CD4-positive, alpha-beta T cell treated with Interleukin-21 for 1 hour (primary cell): Measurements from ENCODE around the gene KRTAP10-5.
"Not testable (repeated sequence)": the region's sequence is repeated elsewhere in the genome, so short reads cannot be mapped to it uniquely, and the experiment has no call there.

Experiments used
- DNase-seq: peaks from one replicate; pipeline ENCODE4 v3.0.0-alpha.2; 2020

Gene KRTAP10-5

DNA sequence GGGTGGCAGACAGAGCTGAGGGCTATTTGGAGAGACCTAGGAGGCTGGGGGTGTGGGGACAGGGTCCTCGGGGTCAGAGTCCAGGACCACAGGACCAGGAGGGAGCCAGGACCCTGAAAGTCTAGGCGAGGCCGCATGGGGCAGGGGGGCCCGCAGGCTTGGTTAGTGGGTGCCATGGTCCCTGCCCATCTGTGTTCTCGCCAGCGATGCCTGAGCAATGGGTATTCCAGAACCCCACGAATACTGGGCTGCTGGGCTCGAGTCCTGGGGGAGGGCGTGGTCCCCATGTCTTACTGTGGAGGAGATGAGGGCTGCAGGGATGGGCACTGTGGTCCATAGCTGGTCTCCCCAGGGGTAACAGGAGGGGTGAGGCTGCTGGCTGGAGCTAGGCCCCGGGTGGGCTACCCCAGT is 9.9 kb upstream of the KRTAP10-5 start:
- DNase-seq, result no peak

DNA sequence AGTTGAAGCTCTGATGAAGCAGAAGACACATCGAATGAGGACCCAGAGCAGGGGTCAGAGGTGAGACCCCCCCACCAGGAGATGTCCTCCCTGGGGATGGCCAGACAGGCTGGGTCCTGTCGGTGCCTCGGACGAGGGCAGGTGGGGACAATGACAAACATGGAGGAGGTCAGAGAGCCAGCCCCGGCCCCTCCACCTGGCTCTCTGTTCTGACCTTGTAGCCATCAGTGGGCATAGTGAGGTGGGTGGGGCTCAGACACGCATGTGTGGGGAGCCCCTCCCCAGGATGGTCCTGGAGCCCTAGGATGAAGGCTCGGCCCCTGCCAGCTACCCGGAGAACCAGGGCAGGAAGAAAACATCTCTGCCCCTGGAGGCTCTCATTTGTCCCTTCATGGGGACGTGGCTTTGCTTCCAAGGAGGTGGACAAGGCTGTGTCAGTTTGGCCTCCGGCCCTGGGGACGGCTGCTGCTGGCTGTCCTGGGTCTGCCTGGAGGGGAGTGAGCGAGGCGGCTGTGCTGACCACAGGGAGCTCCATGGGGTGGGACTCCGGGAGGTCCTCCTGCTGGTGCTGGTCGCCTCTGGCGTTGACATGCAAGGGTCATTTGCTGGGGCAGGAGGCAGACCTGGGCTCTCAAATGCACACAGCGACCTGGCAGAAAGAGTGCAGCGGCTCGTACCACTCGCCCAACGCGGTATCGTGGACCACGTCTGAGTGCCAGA is 9.3 kb upstream of the KRTAP10-5 start:
- no peak for DNase-seq

DNA sequence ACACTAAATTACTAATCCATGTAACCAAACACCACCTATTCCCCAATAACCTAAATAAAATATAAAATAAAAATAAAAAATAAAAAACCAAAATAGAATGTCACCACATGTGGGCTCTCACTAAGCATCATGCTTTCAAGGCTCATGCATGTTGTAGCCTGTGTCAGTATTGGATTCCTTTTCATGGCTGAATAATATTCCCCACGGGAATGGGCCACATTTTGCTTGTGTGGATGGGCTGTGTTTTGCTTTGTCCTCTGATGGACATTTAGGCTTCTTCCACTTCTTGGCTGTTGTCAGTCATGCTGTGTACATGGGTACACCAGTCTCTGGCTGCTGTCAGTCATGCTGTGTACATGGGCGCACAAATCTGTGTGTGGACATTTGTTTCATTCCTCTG is 8.7 kb upstream of the KRTAP10-5 start:
- DNase-seq, result no peak

DNA sequence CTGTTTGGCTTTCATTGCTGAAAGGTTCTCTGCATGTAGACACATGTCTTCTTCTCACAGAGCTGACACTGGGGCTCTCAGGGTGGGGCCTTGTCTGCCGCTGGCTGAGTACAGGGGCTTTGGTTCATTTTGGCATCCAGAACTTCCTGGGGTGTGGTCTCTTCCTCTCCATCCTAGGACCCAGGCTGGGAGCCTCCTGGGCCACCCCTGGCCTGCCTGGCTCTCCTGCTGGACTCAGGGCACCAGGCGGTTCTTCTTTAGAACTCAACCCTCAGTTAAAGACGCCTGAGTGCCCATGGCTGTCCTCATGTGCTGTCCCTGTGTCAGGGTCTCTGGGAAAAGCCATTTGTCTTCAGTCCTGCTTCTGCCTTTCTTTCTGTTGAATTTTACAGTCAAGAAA is 5.5 kb upstream of the KRTAP10-5 start:
- DNase-seq, result no peak

DNA sequence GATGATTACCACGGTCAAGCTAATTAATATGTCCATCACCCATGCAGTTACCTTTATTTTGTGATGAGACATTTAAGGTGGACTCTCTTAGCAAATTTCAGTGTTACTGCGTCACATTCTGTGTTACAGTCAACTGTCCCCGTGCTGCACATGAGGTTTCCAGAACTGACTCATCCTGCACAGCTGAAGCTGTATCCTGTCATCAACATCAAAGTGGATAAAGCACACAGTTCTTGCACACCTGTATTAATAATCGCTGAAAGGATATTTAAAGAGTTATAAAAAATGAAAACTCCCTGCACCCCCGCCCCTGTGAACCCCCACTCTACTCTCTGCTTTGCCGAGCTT is 3.4 kb upstream of the KRTAP10-5 start:
- DNase-seq, result peak; percentile 24

- no peak for DNase-seq
Observed at GRCh38 chr21:44583089-44583799, 2.8 kb upstream of the KRTAP10-5 start.

- DNase-seq, result no peak
Observed at GRCh38 chr21:44582055-44582454, 1.7 kb upstream of the KRTAP10-5 start.

DNA sequence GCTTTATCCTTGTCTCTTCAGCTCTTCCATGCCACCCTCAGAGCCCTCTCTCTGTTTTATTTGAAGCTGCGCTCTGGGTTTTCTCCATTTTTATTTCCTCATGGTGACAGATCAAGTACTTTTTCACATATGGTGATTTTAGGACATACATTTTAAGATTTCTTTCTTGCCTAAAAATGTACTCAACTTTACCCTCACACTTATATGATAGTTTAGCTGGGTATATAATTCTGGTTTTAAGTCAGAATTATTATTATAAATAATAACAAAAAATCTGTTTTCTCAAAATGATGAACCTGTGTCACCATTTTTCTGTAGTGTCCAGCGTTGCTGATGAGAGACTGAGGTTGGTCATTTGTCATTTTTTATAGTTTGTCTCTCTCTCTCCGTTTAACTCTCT is 754 bp upstream of the KRTAP10-5 start:
- no peak for DNase-seq

DNA sequence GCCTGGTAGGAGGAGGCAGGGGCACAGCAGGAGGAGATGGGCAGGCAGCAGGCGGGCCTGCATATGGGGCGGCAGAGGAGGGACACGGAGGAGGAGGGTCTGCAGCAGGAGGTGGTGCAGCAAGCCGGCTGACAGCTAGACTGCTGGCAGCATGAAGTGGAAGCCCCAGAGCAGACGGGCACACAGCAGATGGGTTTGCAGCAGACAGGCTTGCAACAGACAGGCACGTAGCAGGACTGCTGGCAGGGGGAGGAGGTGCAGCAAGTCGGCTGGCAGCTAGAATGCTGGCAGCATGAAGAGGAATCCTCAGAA is 615 bp downstream of the KRTAP10-5 start:
- no peak for DNase-seq

GRCh38 chr21:44579056-44579832 is 1.2 kb downstream of the KRTAP10-5 start:
- no peak for DNase-seq

DNA sequence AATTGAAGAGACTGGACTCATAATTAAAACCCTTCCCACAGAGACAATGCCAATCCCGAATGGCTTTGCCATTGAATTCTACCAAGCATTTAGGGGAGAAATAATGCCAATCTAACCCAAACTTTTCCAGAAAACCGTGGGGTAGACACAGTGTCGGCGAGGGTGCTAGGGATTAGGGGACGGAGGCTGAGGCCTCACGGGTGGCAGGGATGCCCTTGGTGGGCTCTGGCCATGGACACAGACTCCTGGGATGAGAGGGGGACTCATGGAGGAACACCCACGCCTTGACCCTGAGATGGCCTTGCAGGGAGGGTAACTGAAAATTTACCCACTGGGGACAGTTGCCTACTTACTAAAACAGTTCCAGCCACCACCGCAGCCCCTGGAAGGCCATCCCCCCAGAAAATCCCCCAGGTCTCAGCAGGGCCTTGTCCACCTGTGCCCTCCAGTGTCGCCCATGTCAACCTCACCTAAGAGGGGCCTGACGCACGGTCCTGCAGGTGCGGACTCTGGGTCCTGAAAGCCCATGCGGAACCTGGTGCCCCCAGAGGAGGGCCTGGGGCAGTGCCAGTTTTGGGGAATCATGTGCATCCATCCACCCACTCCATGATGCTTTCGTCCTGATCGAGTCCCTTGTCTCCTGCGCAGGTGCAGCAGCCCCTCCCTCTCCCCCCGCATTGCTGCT is 1.9 kb downstream of the KRTAP10-5 start:
- no peak for DNase-seq

DNA sequence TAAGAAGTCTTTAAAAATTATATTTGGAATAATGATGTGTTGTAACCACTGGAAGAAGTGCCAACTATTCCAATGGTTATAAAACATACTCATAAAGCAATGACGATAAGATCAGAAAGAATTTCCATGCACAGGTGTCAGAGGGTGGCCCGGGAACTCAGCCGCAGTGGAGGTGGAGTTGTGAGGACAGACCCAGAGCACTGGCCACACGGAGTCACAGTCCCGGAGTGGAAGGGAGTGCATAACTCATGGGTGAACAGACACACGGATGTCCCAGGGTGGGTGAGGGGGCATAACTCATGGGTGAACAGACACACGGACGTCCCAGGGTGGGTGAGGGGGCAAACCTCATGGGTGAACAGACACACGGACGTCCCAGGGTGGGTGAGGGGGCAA is 4.4 kb downstream of the KRTAP10-5 start:
- no peak for DNase-seq

DNA sequence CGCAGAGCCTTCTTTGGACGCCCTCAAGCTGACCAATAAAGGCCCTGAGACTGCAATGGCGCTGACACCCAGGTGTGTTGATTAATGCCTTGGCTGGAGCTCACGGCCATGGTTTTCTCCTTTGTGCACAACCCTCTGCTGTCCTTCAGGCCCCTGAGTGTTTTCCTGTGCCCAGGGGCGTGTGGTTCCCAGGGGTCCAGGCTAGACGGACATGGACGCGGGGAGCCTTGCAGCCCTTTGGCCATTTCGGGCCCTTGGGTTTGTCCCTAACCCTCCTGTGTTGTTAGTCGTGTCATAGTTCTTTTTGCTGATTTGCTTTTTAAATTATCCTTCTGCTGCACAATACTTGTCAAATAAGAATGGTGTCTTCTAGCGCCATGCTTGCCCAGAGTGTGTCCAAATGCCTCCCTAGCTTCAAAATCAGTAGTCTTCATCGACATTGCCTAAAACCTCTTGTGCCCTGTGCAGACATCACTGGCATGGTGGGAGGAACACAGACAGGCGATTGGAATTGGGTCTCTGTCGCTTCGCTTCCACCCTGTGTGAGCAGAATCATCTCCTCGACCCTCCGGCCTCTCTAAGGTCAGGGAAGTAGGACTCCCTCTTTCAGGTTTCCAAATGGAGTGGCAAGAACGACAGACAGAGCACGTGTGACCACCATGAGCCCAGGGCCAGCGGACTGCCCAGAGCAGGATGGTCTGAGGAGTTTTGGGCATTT is 4.9 kb downstream of the KRTAP10-5 start:
- no peak for DNase-seq

GRCh38 chr21:44574457-44575306 is 5.7 kb downstream of the KRTAP10-5 start:
- no peak for DNase-seq

GRCh38 chr21:44573630-44574456 is 6.6 kb downstream of the KRTAP10-5 start, which contains the start of gene KRTAP10-4:
Gene KRTAP10-4 (plus strand): TSS chr21:44573729. CDS start chr21:44573759, 30 bp downstream.
- not testable (repeated sequence) for DNase-seq

- DNase-seq, result no peak
Observed at GRCh38 chr21:44572959-44573583, 7.3 kb downstream of the KRTAP10-5 start.

GRCh38 chr21:44571844-44572782 is 8.3 kb downstream of the KRTAP10-5 start:
- DNase-seq, result no peak

DNA sequence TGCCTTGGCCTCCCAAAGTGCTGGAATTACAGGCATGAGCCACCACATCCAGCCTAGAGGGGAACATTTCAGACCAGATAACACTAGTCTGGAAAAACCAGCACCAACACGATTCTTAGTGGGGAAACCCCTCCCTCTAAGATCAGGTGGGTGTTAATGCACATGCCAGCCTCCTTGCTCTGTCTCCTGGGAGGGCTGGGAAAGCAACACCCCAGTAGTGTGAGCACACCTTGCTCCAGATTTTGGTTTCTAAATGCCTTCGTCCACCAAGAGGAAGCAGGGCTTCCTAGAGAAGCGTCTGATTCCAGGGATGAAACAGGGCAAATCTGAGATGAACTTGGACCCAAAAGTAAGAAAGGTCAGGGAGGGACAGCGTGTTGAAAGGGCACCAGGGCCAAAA is 9.1 kb downstream of the KRTAP10-5 start:
- DNase-seq, result no peak

DNA sequence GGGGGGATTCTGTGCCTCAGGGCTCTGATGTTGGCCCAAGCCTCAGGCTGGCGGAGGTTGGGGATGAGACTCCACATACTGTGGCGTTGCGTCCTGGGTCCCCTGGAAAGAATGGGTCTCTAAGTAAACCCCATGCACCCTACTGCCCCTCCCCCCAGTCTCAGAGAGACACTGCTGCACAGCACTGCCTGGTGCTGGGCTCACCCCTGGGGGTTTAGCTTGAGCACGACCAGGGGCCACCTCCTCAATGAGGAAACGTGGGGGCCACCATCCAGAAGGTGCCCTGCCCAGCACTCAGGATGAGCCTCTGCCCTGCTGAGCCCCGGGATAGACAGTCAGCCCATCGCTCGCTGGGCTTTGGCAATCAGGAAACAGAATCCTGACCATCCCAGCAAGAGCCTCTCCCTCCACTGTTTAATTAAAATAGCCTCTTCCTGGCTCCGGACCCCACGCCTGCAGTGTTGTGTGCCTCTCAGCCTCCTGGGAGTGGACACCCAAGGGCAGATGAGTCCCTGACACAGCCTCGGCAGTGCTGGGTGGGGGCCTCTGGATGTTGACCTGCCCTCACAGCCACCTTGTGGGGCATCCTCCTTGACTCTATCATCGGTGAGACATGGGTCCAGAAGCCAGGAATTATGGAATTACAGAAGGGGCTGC is 10.4 kb downstream of the KRTAP10-5 start:
- no peak for DNase-seq
